Endothelial cell (in vitro differentiated cells): ENCODE measurements around the gene CERKL. TPM values are rescaled to one million over a fixed set of nuclear protein-coding genes. Genes with fewer than 3 reads are reported as not detected.

Source experiments
- DNase-seq: peaks from one replicate; pipeline ENCODE4 v3.0.0; 2021; ENCODE audit warnings: low spot score
- H3K27ac Mint-ChIP-seq: one replicate; pipeline ENCODE4 v1.8.0; 2021; ENCODE audit warnings: mixed read lengths, inconsistent platforms; ENCODE audit not compliant: unreplicated experiment
- H3K27me3 Mint-ChIP-seq: one replicate; pipeline ENCODE4 v1.8.0; 2021; ENCODE audit warnings: mild to moderate bottlenecking, moderate library complexity, mixed read lengths, inconsistent platforms; ENCODE audit not compliant: unreplicated experiment
- H3K36me3 Mint-ChIP-seq: one replicate; pipeline ENCODE4 v1.8.0; 2021; ENCODE audit warnings: mild to moderate bottlenecking, low read depth, mixed read lengths, inconsistent platforms; ENCODE audit not compliant: unreplicated experiment
- H3K4me1 Mint-ChIP-seq: one replicate; pipeline ENCODE4 v1.8.0; 2021; ENCODE audit warnings: mild to moderate bottlenecking, mixed read lengths, inconsistent platforms; ENCODE audit not compliant: unreplicated experiment
- H3K4me3 Mint-ChIP-seq: one replicate; pipeline ENCODE4 v1.8.0; 2021; ENCODE audit warnings: mild to moderate bottlenecking, mixed read lengths, inconsistent platforms; ENCODE audit not compliant: unreplicated experiment
- H3K9me3 Mint-ChIP-seq: one replicate; pipeline ENCODE4 v1.8.0; 2021; ENCODE audit warnings: mixed read lengths, inconsistent platforms; ENCODE audit not compliant: unreplicated experiment
- total RNA-seq: library from RNA; stranded (reverse); fragmentation: NEBNext Ultra II Directional; extraction: Animal tissue kit (Norgen Biotek cat#: 25700); gene quantifications from one replicate; pipeline ENCODE4 v1.2.1, GENCODE V29; 2021; ENCODE audit not compliant: unreplicated experiment
- TF ChIP-seq, protein P1 (sequence below): fragments of 200-600 bp; sonication (generic); IDR thresholded peaks from one replicate; pipeline ENCODE4 v1.5.0; 2021; ENCODE audit warnings: antibody characterized with exemption; ENCODE audit not compliant: unreplicated experiment

Gene CERKL
- total RNA-seq, 1 donor from 2014 or later: 0.08 TPM

DNA sequence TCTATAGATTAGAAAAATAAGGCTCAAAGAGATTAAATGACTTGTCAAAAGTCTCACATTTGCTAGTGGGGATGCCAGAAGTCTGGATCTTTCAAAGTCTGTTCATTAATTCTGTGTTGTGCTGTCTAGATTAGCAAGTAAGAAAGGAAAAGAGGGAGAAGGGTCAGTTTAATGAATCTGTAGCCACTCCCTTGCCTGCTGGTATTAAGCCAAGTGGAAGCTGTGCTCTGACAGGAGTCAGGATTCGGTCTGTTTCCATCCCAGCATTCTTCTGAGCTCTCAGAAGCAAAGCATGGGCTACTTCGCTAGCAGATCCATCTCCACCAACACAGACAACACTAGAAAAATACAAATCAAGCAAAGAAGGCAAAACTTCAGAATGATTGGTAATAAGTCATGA lies 98.5 kb downstream of the CERKL start:
- no peaks in the 10 kb centered on the region for H3K36me3 Mint-ChIP-seq
- H3K4me3 Mint-ChIP-seq: no peak overlapping the region
- H3K9me3 Mint-ChIP-seq: no peaks in the 10 kb centered on the region
- no peak overlapping the region for H3K27ac Mint-ChIP-seq
- TF ChIP-seq, protein P1, sequence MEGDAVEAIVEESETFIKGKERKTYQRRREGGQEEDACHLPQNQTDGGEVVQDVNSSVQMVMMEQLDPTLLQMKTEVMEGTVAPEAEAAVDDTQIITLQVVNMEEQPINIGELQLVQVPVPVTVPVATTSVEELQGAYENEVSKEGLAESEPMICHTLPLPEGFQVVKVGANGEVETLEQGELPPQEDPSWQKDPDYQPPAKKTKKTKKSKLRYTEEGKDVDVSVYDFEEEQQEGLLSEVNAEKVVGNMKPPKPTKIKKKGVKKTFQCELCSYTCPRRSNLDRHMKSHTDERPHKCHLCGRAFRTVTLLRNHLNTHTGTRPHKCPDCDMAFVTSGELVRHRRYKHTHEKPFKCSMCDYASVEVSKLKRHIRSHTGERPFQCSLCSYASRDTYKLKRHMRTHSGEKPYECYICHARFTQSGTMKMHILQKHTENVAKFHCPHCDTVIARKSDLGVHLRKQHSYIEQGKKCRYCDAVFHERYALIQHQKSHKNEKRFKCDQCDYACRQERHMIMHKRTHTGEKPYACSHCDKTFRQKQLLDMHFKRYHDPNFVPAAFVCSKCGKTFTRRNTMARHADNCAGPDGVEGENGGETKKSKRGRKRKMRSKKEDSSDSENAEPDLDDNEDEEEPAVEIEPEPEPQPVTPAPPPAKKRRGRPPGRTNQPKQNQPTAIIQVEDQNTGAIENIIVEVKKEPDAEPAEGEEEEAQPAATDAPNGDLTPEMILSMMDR: no peak
- no peak for DNase-seq
- no peaks in the 10 kb centered on the region for H3K4me1 Mint-ChIP-seq
- H3K27me3 Mint-ChIP-seq: no peaks in the 10 kb centered on the region

DNA sequence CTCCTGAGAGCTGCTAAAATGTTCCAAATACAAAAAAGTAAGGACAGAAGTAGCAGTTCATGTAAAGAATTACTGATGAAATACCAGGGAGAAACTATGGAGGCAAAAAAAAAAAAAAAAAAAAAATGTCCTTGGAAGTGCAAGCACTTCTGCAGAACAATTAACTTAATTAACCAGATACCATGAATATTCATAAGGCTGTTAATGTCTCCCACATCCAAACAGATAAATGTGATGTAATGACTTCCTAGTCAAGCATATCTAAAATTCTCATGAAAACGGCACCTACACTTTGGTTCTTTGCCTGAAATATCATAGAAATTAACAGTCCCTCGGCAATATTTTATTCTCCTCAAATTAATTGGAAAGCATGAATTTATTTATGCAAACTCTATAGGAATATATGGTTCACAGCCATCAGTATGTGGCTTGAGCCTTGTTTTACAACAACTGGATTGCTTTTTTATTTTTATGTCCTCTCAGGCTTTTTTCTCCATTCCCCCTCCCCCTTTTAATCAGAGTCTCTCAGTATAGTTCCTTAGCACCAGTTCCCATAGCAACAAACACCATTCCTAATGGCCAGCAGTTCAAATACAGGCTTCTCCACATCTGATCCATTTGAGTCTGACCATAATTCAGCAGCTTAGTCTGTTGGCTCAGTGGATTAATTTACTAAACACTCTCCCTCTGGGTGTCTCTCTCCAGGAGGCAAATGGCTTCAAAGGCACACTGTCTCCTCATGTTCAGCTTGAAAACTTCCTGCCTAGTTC lies 102.7 kb downstream of the CERKL start:
- no peaks in the 10 kb centered on the region for H3K9me3 Mint-ChIP-seq
- TF ChIP-seq, protein P1: no peak
- no peaks in the 10 kb centered on the region for H3K27me3 Mint-ChIP-seq
- no peak overlapping the region for H3K4me3 Mint-ChIP-seq
- no peak for DNase-seq
- H3K27ac Mint-ChIP-seq: no peak overlapping the region
- H3K4me1 Mint-ChIP-seq: no peaks in the 10 kb centered on the region
- no peaks in the 10 kb centered on the region for H3K36me3 Mint-ChIP-seq

DNA sequence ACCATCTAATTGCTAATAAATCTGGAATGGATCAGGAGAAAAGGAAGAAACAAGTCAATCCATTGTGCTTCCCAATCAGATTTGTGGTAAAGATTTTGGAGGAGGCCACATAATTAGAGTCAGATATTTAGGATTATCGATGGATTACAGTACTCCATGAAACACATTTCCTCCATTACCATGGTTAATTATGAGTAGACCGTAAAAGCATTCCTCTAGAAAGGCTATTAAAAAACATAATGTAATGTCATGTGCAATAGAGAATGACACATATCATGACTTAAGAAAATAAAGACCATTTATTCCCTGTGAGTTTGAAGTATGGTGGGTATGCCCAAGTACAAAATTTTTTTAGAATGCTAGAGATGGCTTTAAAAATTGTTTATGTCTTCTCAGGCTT lies 103.7 kb downstream of the CERKL start:
- H3K9me3 Mint-ChIP-seq: no peaks in the 10 kb centered on the region
- H3K4me1 Mint-ChIP-seq: no peaks in the 10 kb centered on the region
- TF ChIP-seq, protein P1: no peak
- no peak for DNase-seq
- no peak overlapping the region for H3K27ac Mint-ChIP-seq
- no peak overlapping the region for H3K4me3 Mint-ChIP-seq
- no peaks in the 10 kb centered on the region for H3K27me3 Mint-ChIP-seq
- no peaks in the 10 kb centered on the region for H3K36me3 Mint-ChIP-seq

DNA sequence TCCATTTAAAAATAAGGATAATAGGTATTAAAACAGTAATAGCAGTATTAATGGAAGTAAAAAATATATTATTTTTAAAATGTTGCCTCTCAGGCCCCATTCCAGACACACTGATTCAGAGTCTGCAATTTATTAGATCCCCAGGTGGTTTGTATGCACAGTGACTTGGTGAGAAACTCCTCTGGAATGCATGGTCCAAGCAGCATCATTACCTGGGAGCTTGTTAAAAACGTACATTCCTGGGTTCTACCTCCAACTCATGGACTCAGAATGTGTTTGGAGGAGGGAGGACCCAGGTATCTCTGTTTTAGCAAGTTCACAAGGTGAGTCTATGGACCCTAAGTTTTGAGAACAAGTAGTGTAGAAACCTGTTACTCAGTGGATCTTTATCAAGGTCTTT lies 104.1 kb downstream of the CERKL start:
- no peak overlapping the region for H3K27ac Mint-ChIP-seq
- TF ChIP-seq, protein P1: no peak
- DNase-seq: no peak
- H3K4me3 Mint-ChIP-seq: no peak overlapping the region
- no peaks in the 10 kb centered on the region for H3K36me3 Mint-ChIP-seq
- H3K27me3 Mint-ChIP-seq: no peaks in the 10 kb centered on the region
- no peaks in the 10 kb centered on the region for H3K9me3 Mint-ChIP-seq
- H3K4me1 Mint-ChIP-seq: no peaks in the 10 kb centered on the region

DNA sequence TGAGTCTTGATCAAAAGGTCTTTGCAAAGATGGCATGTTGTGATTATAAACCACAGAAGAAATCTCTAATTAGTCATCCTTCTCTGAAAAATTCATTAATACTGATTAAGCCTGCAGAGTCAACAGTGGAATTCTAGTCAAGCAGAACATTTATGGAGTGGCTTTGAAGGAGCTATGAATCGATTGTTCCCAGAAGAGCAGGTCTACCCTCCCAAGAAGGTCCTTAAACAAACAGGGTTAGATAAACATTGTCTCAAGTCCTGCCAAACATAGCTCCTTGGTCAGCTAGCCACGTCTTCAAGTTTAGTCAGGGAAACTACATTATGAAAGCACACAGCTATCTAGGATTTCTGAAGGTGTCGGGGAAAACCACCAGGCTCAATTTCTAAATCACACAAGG lies 110.8 kb downstream of the CERKL start:
- Mint-ChIP-seq H3K36me3 (no peaks in the 10 kb centered on the region), H3K4me3 (no peak overlapping the region), H3K27me3 (no peaks in the 10 kb centered on the region), H3K27ac (no peak overlapping the region), H3K9me3 (no peaks in the 10 kb centered on the region), H3K4me1 (no peaks in the 10 kb centered on the region)
- DNase-seq: no peak
- TF ChIP-seq, protein P1: no peak
